ENCODE results near the gene ACOT11.

DNA sequence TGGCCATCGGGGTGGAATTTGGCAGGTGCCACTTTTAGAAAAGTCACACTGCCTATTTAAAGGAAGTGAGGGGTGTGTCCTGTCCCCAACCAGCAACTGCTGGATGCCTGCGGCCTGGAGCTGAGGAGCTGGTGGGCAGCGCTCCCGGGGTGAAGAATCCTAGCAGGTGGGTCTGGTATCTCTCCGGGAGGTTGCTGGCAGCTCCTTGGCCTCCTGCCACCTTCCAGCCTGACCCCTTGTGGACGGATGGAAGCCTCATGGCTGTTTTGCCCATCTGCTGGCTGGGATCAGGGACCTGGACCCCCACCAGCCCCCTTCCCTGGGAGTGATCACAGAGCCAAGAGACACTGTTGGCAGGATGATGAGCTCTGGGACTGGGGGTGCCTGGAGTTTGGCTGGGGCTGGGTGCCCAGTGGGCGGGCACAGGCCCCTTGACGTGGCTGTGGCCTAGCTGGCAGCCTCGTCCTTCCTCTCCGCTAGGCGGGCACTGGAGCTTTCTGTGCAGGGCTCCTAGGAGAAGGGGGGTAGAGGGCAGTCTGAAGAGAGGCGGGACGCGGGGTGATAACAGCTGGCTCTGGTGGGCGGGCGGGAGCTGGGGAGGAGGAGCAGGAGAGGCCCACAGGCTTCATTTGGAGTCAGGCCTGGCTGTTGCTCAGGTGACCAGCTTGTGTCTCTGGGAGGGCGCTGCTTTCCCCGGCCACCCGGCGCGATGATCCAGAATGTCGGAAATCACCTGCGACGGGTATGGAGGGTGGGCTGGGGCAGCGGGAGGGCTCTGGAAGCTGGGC lies at the start of gene ACOT11:
- peak in 1 of 2 donors; percentile 50 for TF ChIP-seq POLR2A (IDR thresholded peaks at IDR 0.05)
- TF ChIP-seq, protein P1, sequence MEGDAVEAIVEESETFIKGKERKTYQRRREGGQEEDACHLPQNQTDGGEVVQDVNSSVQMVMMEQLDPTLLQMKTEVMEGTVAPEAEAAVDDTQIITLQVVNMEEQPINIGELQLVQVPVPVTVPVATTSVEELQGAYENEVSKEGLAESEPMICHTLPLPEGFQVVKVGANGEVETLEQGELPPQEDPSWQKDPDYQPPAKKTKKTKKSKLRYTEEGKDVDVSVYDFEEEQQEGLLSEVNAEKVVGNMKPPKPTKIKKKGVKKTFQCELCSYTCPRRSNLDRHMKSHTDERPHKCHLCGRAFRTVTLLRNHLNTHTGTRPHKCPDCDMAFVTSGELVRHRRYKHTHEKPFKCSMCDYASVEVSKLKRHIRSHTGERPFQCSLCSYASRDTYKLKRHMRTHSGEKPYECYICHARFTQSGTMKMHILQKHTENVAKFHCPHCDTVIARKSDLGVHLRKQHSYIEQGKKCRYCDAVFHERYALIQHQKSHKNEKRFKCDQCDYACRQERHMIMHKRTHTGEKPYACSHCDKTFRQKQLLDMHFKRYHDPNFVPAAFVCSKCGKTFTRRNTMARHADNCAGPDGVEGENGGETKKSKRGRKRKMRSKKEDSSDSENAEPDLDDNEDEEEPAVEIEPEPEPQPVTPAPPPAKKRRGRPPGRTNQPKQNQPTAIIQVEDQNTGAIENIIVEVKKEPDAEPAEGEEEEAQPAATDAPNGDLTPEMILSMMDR (IDR thresholded peaks at IDR 0.05), result peak; percentile 66 to 93 (median 78)

Data from sigmoid colon (tissue), 3 donors.